ENCODE results near the gene LYPD3.
A peak's percentile ranks its signal among the peaks of the same experiment; 100 is the strongest.

The LYPD3 gene

GRCh38 chr19:43479226-43479625, 13.8 kb upstream of the LYPD3 start:
- no peak overlapping the region for H3K27ac ChIP-seq
- H3K4me3 ChIP-seq (ENCODE audit: low read depth, low read length), result no peak overlapping the region
- in situ Hi-C loops (cut with HindIII; ENCODE audit: low pct_ligation_motif_present, low sequenced_read_pairs), result no loop called here
- H3K27me3 ChIP-seq (replicated peaks), result no peaks in the 10 kb centered on the region
- TF ChIP-seq CTCF (IDR thresholded peaks at IDR 0.05; ENCODE audit: low read depth, low read length, missing control alignments), result no peak
- no peaks in the 10 kb centered on the region for H3K36me3 ChIP-seq (replicated peaks)
- no peak for DNase-seq

GRCh38 chr19:43478323-43478722, 12.9 kb upstream of the LYPD3 start:
- in situ Hi-C loops (cut with HindIII; ENCODE audit: low pct_ligation_motif_present, low sequenced_read_pairs), result no loop called here
- DNase-seq, result no peak
- Histone ChIP-seq H3K27ac (no peak overlapping the region), H3K27me3 (replicated peaks) (no peaks in the 10 kb centered on the region), H3K4me3 (ENCODE audit: low read depth, low read length) (no peak overlapping the region), H3K36me3 (replicated peaks) (no peaks in the 10 kb centered on the region)
- no peak for TF ChIP-seq CTCF (IDR thresholded peaks at IDR 0.05; ENCODE audit: low read depth, low read length, missing control alignments)

- no peak for DNase-seq
- H3K27ac ChIP-seq, result no peak overlapping the region
- no peaks in the 10 kb centered on the region for H3K27me3 ChIP-seq (replicated peaks)
- no peak overlapping the region for H3K4me3 ChIP-seq (ENCODE audit: low read depth, low read length)
- TF ChIP-seq CTCF (IDR thresholded peaks at IDR 0.05; ENCODE audit: low read depth, low read length, missing control alignments), result no peak
- no peaks in the 10 kb centered on the region for H3K36me3 ChIP-seq (replicated peaks)
- in situ Hi-C loops (cut with HindIII; ENCODE audit: low pct_ligation_motif_present, low sequenced_read_pairs), result no loop called here
These were observed 11.2 kb upstream of the LYPD3 start for GRCh38 chr19:43476606-43477005.

DNA sequence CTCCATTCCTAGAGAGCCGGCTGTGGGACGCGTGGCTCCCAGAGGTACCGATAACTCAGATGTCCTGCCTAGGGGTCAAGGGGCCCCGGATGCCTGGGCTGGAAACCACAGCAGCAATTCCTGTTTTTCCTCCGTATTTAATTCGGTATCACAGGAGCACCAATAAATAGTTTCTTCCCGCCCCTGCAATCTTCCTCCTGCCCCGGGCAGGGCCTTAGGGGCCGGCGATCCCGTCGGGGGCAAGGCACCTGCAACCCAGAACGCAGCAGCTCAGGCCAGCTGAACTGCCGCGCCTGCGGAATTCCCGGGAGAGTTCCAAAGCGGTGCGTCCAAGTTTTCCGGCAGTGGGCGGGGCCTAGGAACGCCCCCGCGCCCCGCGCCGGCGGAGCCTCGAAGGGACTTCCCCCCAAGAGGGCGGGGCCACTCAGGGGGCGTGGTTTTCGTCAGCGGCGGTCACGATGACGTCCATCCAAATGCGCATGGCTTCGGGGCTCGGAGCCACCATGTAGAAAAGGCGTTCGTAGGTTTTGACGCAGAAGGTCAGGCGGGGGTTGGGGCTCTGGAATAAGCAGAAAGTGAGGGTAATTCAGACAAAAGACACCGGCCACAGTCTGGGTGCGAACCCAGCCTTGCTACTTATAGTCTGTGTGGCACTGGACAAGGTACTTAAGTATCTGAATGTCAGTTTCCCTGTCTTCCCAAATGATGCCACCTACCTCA, 9.7 kb upstream of the LYPD3 start:
- Histone ChIP-seq H3K4me3 (ENCODE audit: low read depth, low read length) (peak overlapping the region; percentile 46), H3K27ac (peak overlapping the region; percentile 46), H3K36me3 (replicated peaks) (no peaks in the 10 kb centered on the region), H3K27me3 (replicated peaks) (no peaks in the 10 kb centered on the region)
- no peak for TF ChIP-seq CTCF (IDR thresholded peaks at IDR 0.05; ENCODE audit: low read depth, low read length, missing control alignments)
- DNase-seq, result peak; percentile 88
- in situ Hi-C loops (cut with HindIII; ENCODE audit: low pct_ligation_motif_present, low sequenced_read_pairs), result no loop called here

DNA sequence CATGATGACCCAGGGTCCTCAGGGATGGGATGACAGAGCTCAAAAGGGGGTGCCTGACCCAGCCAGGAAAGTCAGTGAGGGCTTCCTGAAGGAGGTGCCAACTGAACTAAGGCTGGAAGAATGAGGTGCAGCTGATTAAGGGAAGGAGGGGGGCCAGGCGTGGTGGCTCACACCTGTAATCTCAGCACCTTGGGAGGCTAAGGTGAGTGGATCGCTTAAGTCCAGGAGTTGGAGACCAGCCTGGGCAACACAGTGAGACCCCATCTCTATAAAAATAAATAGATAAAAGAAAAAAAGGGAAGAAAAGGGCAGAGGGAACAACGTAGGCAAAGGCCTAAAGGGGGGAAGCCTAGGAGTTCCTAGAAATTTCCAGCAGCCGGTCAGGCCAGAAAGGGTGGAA, 9.1 kb upstream of the LYPD3 start:
- Histone ChIP-seq H3K36me3 (replicated peaks) (no peaks in the 10 kb centered on the region), H3K4me3 (ENCODE audit: low read depth, low read length) (no peak overlapping the region), H3K27ac (no peak overlapping the region), H3K27me3 (replicated peaks) (no peaks in the 10 kb centered on the region)
- DNase-seq, result no peak
- in situ Hi-C loops (cut with HindIII; ENCODE audit: low pct_ligation_motif_present, low sequenced_read_pairs), result no loop called here
- no peak for TF ChIP-seq CTCF (IDR thresholded peaks at IDR 0.05; ENCODE audit: low read depth, low read length, missing control alignments)

- no peak for DNase-seq
- no peak for TF ChIP-seq CTCF (IDR thresholded peaks at IDR 0.05; ENCODE audit: low read depth, low read length, missing control alignments)
- no peak overlapping the region for H3K4me3 ChIP-seq (ENCODE audit: low read depth, low read length)
- in situ Hi-C loops (cut with HindIII; ENCODE audit: low pct_ligation_motif_present, low sequenced_read_pairs), result no loop called here
- no peaks in the 10 kb centered on the region for H3K36me3 ChIP-seq (replicated peaks)
- no peaks in the 10 kb centered on the region for H3K27me3 ChIP-seq (replicated peaks)
- no peak overlapping the region for H3K27ac ChIP-seq
These were observed 5.7 kb upstream of the LYPD3 start for GRCh38 chr19:43471091-43471490.
